ENCODE results near the gene TARP.

Gene TARP

DNA sequence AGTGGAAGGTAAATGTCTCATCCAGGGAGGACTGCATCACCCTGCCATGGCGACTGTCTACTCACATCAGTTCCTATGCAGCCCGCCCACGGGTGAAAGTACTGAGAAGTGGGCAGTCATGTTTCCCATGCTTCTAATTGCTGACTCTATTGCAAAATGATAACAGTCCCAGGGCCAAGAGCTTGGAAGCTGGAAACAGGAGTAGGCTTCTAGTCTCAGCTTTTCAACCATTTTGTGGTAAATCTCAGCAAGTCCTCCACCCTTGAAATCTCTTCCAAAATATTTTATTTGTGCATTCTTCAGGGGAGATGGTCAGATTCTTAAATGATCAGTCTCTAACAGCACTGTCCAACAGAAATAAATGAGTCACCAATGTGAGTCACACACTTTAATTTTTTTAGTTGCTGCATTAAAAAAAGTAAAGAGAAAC, 48.1 kb upstream of the TARP start:
- Histone ChIP-seq H3K9ac (ENCODE audit: low read depth, low read length, poor library complexity) (no peak overlapping the region), H4K8ac (ENCODE audit: low read depth, low read length) (no peak overlapping the region), H2BK120ac (ENCODE audit: low read depth, low read length) (no peak overlapping the region), H3K36me3 (replicated peaks in 1 of 2; ENCODE audit: control insufficient read depth in 2 of 2, insufficient read depth in 2 of 2, low read length in 2 of 2) (no peaks in the 10 kb centered on the region), H4K91ac (ENCODE audit: low read depth, low read length, poor library complexity) (no peak overlapping the region), H2AFZ (ENCODE audit: low read length) (no peak overlapping the region), H3K4me2 (ENCODE audit: insufficient read depth, low read length, poor library complexity, severe bottlenecking) (no peak overlapping the region), H2BK5ac (ENCODE audit: low read length) (no peak overlapping the region), H3K27me3 (ENCODE audit: control insufficient read depth in 3 of 3, insufficient read depth in 3 of 3, low read depth in 1 of 3, low read length in 3 of 3) (peaks cover 0 to 8% (median 0%) of the 10 kb centered on the region in 3 experiments), H3K9me3 (replicated peaks in 1 of 2; ENCODE audit: control insufficient read depth in 2 of 2, insufficient read depth in 1 of 2, low read depth in 1 of 2, low read length in 2 of 2) (peaks cover 0 to 2% of the 10 kb centered on the region in 2 donors), H2BK12ac (ENCODE audit: low read length) (no peak overlapping the region), H3K18ac (ENCODE audit: low read length) (no peak overlapping the region), H3K27ac (replicated peaks; ENCODE audit: low read length) (no peak overlapping the region), H3K4ac (ENCODE audit: low read length) (no peak overlapping the region), H3K4me1 (ENCODE audit: control insufficient read depth in 2 of 2, insufficient read depth in 1 of 2, low read depth in 1 of 2, low read length in 2 of 2) (peaks cover 0 to 2% of the 10 kb centered on the region in 2 donors), H3K23ac (ENCODE audit: low read depth, low read length, poor library complexity) (no peak overlapping the region), H3K79me1 (ENCODE audit: low read depth, low read length) (no peaks in the 10 kb centered on the region), H3K14ac (ENCODE audit: low read length) (no peak overlapping the region), H2BK15ac (ENCODE audit: low read length) (no peak overlapping the region), H3K4me3 (ENCODE audit: low read length in 2 of 2) (no peak overlapping the region), H2AK5ac (ENCODE audit: low read depth, low read length) (no peak overlapping the region)
- DNase-seq (ENCODE audit: low spot score) = no peak
- no CpG with 5 or more reads among the region's 3 CpGs for WGBS, 2 donors (ENCODE audit: extremely low coverage in 2 of 2, insufficient read length in 2 of 2, insufficient replicate concordance in 1 of 2)

DNA sequence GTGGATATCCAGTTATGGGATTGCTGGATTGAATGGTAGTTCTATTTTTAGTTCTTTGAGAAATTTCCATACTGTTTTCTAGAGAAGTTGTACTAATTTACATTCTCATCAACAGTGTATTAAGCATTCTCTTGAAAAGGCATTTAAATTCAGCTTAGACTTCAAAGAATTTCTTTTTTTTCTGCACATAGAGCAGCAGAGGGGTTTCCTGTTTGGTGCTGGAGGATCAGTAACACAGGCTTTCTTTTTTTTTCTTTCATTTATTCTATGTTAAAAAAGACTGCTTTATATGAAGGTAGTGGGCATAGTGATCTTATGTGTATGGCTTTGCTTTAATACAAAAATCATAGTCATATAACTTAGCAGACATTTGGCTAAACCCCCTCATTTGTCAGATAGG, 47.6 kb upstream of the TARP start:
- no peak overlapping the region for H3K4me3 ChIP-seq (ENCODE audit: low read length in 2 of 2)
- no peak overlapping the region for H3K23ac ChIP-seq (ENCODE audit: low read depth, low read length, poor library complexity)
- no peak overlapping the region for H3K9ac ChIP-seq (ENCODE audit: low read depth, low read length, poor library complexity)
- no peak overlapping the region for H3K14ac ChIP-seq (ENCODE audit: low read length)
- no peak overlapping the region for H2AK5ac ChIP-seq (ENCODE audit: low read depth, low read length)
- no peak overlapping the region for H2AFZ ChIP-seq (ENCODE audit: low read length)
- H2BK120ac ChIP-seq (ENCODE audit: low read depth, low read length) = no peak overlapping the region
- peaks cover 0 to 2% of the 10 kb centered on the region in 2 donors for H3K4me1 ChIP-seq (ENCODE audit: control insufficient read depth in 2 of 2, insufficient read depth in 1 of 2, low read depth in 1 of 2, low read length in 2 of 2)
- no peak overlapping the region for H3K27ac ChIP-seq (replicated peaks; ENCODE audit: low read length)
- H3K27me3 ChIP-seq (ENCODE audit: control insufficient read depth in 3 of 3, insufficient read depth in 3 of 3, low read depth in 1 of 3, low read length in 3 of 3) = peaks cover 0 to 8% (median 0%) of the 10 kb centered on the region in 3 experiments
- no peak overlapping the region for H2BK15ac ChIP-seq (ENCODE audit: low read length)
- no peak for DNase-seq (ENCODE audit: low spot score)
- no peak overlapping the region for H4K91ac ChIP-seq (ENCODE audit: low read depth, low read length, poor library complexity)
- peaks cover 0 to 2% of the 10 kb centered on the region in 2 donors for H3K9me3 ChIP-seq (replicated peaks in 1 of 2; ENCODE audit: control insufficient read depth in 2 of 2, insufficient read depth in 1 of 2, low read depth in 1 of 2, low read length in 2 of 2)
- H3K4me2 ChIP-seq (ENCODE audit: insufficient read depth, low read length, poor library complexity, severe bottlenecking) = no peak overlapping the region
- no peak overlapping the region for H2BK12ac ChIP-seq (ENCODE audit: low read length)
- H3K79me1 ChIP-seq (ENCODE audit: low read depth, low read length) = no peaks in the 10 kb centered on the region
- H4K8ac ChIP-seq (ENCODE audit: low read depth, low read length) = no peak overlapping the region
- H3K18ac ChIP-seq (ENCODE audit: low read length) = no peak overlapping the region
- no peak overlapping the region for H3K4ac ChIP-seq (ENCODE audit: low read length)
- no peaks in the 10 kb centered on the region for H3K36me3 ChIP-seq (replicated peaks in 1 of 2; ENCODE audit: control insufficient read depth in 2 of 2, insufficient read depth in 2 of 2, low read length in 2 of 2)
- no peak overlapping the region for H2BK5ac ChIP-seq (ENCODE audit: low read length)

DNA sequence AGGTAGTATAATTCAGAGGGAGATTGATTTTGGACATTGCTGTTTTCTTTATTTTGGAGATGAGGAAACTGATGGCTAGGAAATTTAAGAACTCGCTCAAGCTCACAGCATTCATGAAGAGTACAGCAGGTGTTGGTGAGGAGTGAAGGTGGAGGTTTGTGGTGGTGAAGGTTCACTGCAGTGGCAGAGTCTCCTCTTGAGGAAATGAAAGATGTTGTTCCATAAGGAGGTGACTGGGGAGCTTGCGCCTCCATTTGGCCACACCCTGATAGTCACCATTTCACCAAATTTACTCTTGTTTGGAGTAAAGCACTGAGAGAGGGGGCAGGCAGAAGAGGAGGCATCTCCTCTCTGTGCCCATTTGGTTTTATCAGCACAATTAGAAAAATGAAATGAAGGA, 46.4 kb upstream of the TARP start:
- Histone ChIP-seq H3K27me3 (ENCODE audit: control insufficient read depth in 3 of 3, insufficient read depth in 3 of 3, low read depth in 1 of 3, low read length in 3 of 3) (peaks cover 0 to 8% (median 0%) of the 10 kb centered on the region in 3 experiments), H3K4ac (ENCODE audit: low read length) (no peak overlapping the region), H3K27ac (replicated peaks; ENCODE audit: low read length) (no peak overlapping the region), H2AK5ac (ENCODE audit: low read depth, low read length) (no peak overlapping the region), H4K8ac (ENCODE audit: low read depth, low read length) (no peak overlapping the region), H3K79me1 (ENCODE audit: low read depth, low read length) (no peaks in the 10 kb centered on the region), H3K14ac (ENCODE audit: low read length) (no peak overlapping the region), H3K36me3 (replicated peaks in 1 of 2; ENCODE audit: control insufficient read depth in 2 of 2, insufficient read depth in 2 of 2, low read length in 2 of 2) (no peaks in the 10 kb centered on the region), H3K4me2 (ENCODE audit: insufficient read depth, low read length, poor library complexity, severe bottlenecking) (no peak overlapping the region), H2AFZ (ENCODE audit: low read length) (no peak overlapping the region), H3K9me3 (replicated peaks in 1 of 2; ENCODE audit: control insufficient read depth in 2 of 2, insufficient read depth in 1 of 2, low read depth in 1 of 2, low read length in 2 of 2) (peaks cover 0 to 2% of the 10 kb centered on the region in 2 donors), H2BK12ac (ENCODE audit: low read length) (no peak overlapping the region), H3K4me1 (ENCODE audit: control insufficient read depth in 2 of 2, insufficient read depth in 1 of 2, low read depth in 1 of 2, low read length in 2 of 2) (peaks cover 0 to 2% of the 10 kb centered on the region in 2 donors), H4K91ac (ENCODE audit: low read depth, low read length, poor library complexity) (no peak overlapping the region), H3K4me3 (ENCODE audit: low read length in 2 of 2) (no peak overlapping the region), H3K18ac (ENCODE audit: low read length) (no peak overlapping the region), H2BK15ac (ENCODE audit: low read length) (no peak overlapping the region), H2BK5ac (ENCODE audit: low read length) (no peak overlapping the region), H3K9ac (ENCODE audit: low read depth, low read length, poor library complexity) (no peak overlapping the region), H3K23ac (ENCODE audit: low read depth, low read length, poor library complexity) (no peak overlapping the region), H2BK120ac (ENCODE audit: low read depth, low read length) (no peak overlapping the region)
- no peak for DNase-seq (ENCODE audit: low spot score)
- WGBS, 2 donors (ENCODE audit: extremely low coverage in 2 of 2, insufficient read length in 2 of 2, insufficient replicate concordance in 1 of 2) = no CpG with 5 or more reads among the region's 2 CpGs

DNA sequence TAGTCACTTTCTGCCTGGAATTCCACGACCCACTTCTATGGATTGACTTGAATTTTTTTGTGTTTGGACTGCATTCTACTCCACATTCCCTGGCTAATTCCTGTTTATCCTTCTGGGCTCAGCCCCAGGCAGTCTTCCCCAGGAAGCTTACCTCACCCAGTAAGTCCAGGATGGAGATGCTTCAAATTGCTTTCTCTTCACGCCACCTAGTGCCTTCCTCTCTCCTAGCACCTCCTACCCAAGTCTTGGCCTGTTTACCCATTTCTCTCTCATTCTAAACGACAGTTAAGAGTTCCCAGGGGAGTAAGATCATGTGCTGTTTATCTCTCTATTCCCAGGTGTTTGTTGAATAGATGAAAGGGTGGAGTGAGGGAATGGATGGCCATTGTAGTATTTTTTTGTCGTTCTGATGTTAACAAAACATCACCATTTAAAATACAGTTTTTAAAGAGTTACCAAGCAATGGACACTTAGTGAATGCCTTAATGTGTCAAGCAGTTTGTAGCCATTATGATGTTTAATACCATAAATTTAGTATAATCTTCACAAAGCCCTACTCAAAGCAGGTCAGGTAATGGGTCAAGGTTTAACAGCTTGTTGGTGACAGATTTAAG, 45.5 kb upstream of the TARP start:
- no peak overlapping the region for H4K91ac ChIP-seq (ENCODE audit: low read depth, low read length, poor library complexity)
- no peak overlapping the region for H3K4ac ChIP-seq (ENCODE audit: low read length)
- no peak overlapping the region for H3K27ac ChIP-seq (replicated peaks; ENCODE audit: low read length)
- H2AK5ac ChIP-seq (ENCODE audit: low read depth, low read length) = no peak overlapping the region
- H2BK120ac ChIP-seq (ENCODE audit: low read depth, low read length) = no peak overlapping the region
- no peak overlapping the region for H3K23ac ChIP-seq (ENCODE audit: low read depth, low read length, poor library complexity)
- H2AFZ ChIP-seq (ENCODE audit: low read length) = no peak overlapping the region
- H3K79me1 ChIP-seq (ENCODE audit: low read depth, low read length) = no peaks in the 10 kb centered on the region
- H2BK15ac ChIP-seq (ENCODE audit: low read length) = no peak overlapping the region
- WGBS, 2 donors (ENCODE audit: extremely low coverage in 2 of 2, insufficient read length in 2 of 2, insufficient replicate concordance in 1 of 2) = no CpG with 5 or more reads among the region's 4 CpGs
- H4K8ac ChIP-seq (ENCODE audit: low read depth, low read length) = no peak overlapping the region
- H3K4me1 ChIP-seq (ENCODE audit: control insufficient read depth in 2 of 2, insufficient read depth in 1 of 2, low read depth in 1 of 2, low read length in 2 of 2) = peaks cover 0 to 2% of the 10 kb centered on the region in 2 donors
- no peak overlapping the region for H2BK5ac ChIP-seq (ENCODE audit: low read length)
- no peak overlapping the region for H3K18ac ChIP-seq (ENCODE audit: low read length)
- H3K9ac ChIP-seq (ENCODE audit: low read depth, low read length, poor library complexity) = no peak overlapping the region
- no peak overlapping the region for H3K4me2 ChIP-seq (ENCODE audit: insufficient read depth, low read length, poor library complexity, severe bottlenecking)
- no peak overlapping the region for H2BK12ac ChIP-seq (ENCODE audit: low read length)
- H3K36me3 ChIP-seq (replicated peaks in 1 of 2; ENCODE audit: control insufficient read depth in 2 of 2, insufficient read depth in 2 of 2, low read length in 2 of 2) = no peaks in the 10 kb centered on the region
- peak; percentile 40 for DNase-seq (ENCODE audit: low spot score)
- H3K4me3 ChIP-seq (ENCODE audit: low read length in 2 of 2) = no peak overlapping the region
- H3K27me3 ChIP-seq (ENCODE audit: control insufficient read depth in 3 of 3, insufficient read depth in 3 of 3, low read depth in 1 of 3, low read length in 3 of 3) = peaks cover 0 to 7% (median 0%) of the 10 kb centered on the region in 3 experiments
- H3K9me3 ChIP-seq (replicated peaks in 1 of 2; ENCODE audit: control insufficient read depth in 2 of 2, insufficient read depth in 1 of 2, low read depth in 1 of 2, low read length in 2 of 2) = peaks cover 0 to 2% of the 10 kb centered on the region in 2 donors
- no peak overlapping the region for H3K14ac ChIP-seq (ENCODE audit: low read length)
